22Rv1 (cell line): ENCODE results near the gene CHADL.

Experiments used
- H3K27ac ChIP-seq: fragments of 450-650 bp; 2 replicates; pipeline ENCODE4 v1.5.1; 2017
- CTCF ChIP-seq: fragments of 450-650 bp; IDR thresholded peaks from 2 replicates; pipeline ENCODE4 v1.5.1; 2017; ENCODE audit warnings: mild to moderate bottlenecking
- ZFX ChIP-seq: fragments of 450-650 bp; IDR thresholded peaks from 2 replicates; pipeline ENCODE4 v1.6.1; 2017; ENCODE audit warnings: antibody characterized with exemption, borderline replicate concordance

The CHADL gene

GRCh38 chr22:41256254-41257253, 15.8 kb upstream of the CHADL start:
- peak overlapping the region; percentile 92 for H3K27ac ChIP-seq

GRCh38 chr22:41254230-41254629, 13.5 kb upstream of the CHADL start:
- H3K27ac ChIP-seq = peak overlapping the region; percentile 92
- TF ChIP-seq CTCF (no peak), ZFX (no peak)

More at GRCh38 chr22:41256254-41257253, 15.8 kb upstream of the CHADL start:
- no peak for TF ChIP-seq ZFX
- peak; percentile 20 for TF ChIP-seq CTCF

- no peak for TF ChIP-seq ZFX
- TF ChIP-seq CTCF = no peak
- no peak overlapping the region for H3K27ac ChIP-seq
Measured at GRCh38 chr22:41252365-41252764, 11.6 kb upstream of the CHADL start.

GRCh38 chr22:41250127-41250526, 9.4 kb upstream of the CHADL start:
- TF ChIP-seq CTCF (no peak), ZFX (no peak)
- H3K27ac ChIP-seq = no peak overlapping the region

GRCh38 chr22:41249442-41249841, 8.7 kb upstream of the CHADL start:
- TF ChIP-seq ZFX (no peak), CTCF (no peak)
- no peak overlapping the region for H3K27ac ChIP-seq

- no peak for TF ChIP-seq CTCF
- no peak for TF ChIP-seq ZFX
- no peak overlapping the region for H3K27ac ChIP-seq
Measured at GRCh38 chr22:41248758-41249157, 8.0 kb upstream of the CHADL start.

GRCh38 chr22:41248314-41248713, 7.6 kb upstream of the CHADL start:
- H3K27ac ChIP-seq = no peak overlapping the region
- TF ChIP-seq CTCF (no peak), ZFX (no peak)
